AG04449 (cell line): Measurements from ENCODE around the gene SRSF5.
A peak's percentile ranks its signal among the peaks of the same experiment; 100 is the strongest.
"Not testable (repeated sequence)": the region's sequence is repeated elsewhere in the genome, so short reads cannot be mapped to it uniquely, and the experiment has no call there.

ENCODE experiments used
- CTCF ChIA-PET: fragments of 350-600 bp; formaldehyde crosslinking; extraction: SDS; loops from one replicate; lab custom pipeline; 2021; ENCODE audit warnings: antibody characterized with exemption; lab: Yijun Ruan, JAX
- POLR2A ChIA-PET: fragments of 400-600, 350-600 bp; formaldehyde crosslinking; extraction: SDS; loops from one replicate; lab custom pipeline; 2020; ENCODE audit warnings: antibody characterized with exemption, inconsistent platforms; lab: Yijun Ruan, JAX
- DNase-seq: peaks from one replicate; pipeline ENCODE4 v3.0.0-alpha.2; 2010; ENCODE audit warnings: low read depth, low spot score
- H3K4me3 ChIP-seq: 2 replicates; pipeline ENCODE4 v1.5.1; 2011; ENCODE audit warnings: low read depth, mild to moderate bottlenecking, control low read depth, low read length
- CTCF ChIP-seq: IDR thresholded peaks from one replicate; pipeline ENCODE4 v1.5.1; 2011; ENCODE audit warnings: mild to moderate bottlenecking, moderate library complexity, low read length, control low read depth, inconsistent platforms; ENCODE audit not compliant: insufficient read depth; ENCODE audit errors: missing control alignments

The SRSF5 gene

DNA sequence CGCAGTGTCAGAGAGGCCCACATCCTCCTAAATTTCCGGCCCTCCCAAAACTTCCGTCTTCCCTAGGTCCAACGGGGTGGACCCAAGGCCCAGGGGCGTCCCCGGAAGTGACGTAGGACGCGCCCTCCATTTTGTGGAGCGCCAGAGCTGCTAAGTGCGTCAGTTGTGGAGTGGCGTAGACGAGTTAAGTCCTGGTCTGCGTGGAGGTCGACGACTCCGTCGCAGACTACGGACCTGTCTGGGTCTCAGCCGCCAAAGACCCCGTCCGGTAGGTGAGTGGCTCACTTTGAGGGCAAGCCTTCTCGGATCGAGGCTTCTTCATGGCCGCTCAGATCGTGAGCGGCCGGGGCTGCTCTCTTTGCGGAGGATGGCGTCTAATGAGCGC lies at the start of gene SRSF5:
SRSF5 (plus strand) TSS at position 159 of the 385 bp plus-strand sequence. CDS start 1,015 bp downstream, outside the sequence.
- POLR2A ChIA-PET: interaction anchor here (0.6 to 2.3 kb wide), 10 partner anchors 10 to 209 kb away, joined by 3 to 7 read pairs (median 4); partner anchors contain the start of gene SUSD6
- CTCF ChIA-PET: interaction anchor here (1.4 to 1.5 kb wide), 2 partner anchors 11 to 182 kb away, joined by 4 to 6 read pairs; no protein-coding TSS in a partner anchor
- no peak for TF ChIP-seq CTCF
- peak; percentile 88 for DNase-seq
- peak within 1 kb of the TSS; percentile 99 for H3K4me3 ChIP-seq

GRCh38 chr14:69718614-69719013 lies 48.3 kb upstream of the SRSF5 start:
- ChIA-PET CTCF (interaction anchor here (0.8 to 7.1 kb wide), 9 partner anchors 8 to 183 kb away, joined by 3 to 72 read pairs (median 4); no protein-coding TSS in a partner anchor), POLR2A (interaction anchor here (0.6 kb wide), 1 partner anchor 111 kb away, joined by 4 read pairs; no protein-coding TSS in a partner anchor)

GRCh38 chr14:69719501-69719951 lies 47.4 kb upstream of the SRSF5 start:
- TF ChIP-seq CTCF: no peak
- DNase-seq: peak; percentile 90
- ChIA-PET POLR2A (no interaction called here), CTCF (interaction anchor here (0.7 to 7.1 kb wide), 9 partner anchors 8 to 184 kb away, joined by 3 to 72 read pairs (median 6); partner anchors contain the start of gene CCDC177)
- H3K4me3 ChIP-seq: no peak overlapping the region

More at GRCh38 chr14:69718614-69719013, 48.3 kb upstream of the SRSF5 start:
- not testable (repeated sequence) for H3K4me3 ChIP-seq, DNase-seq

DNA sequence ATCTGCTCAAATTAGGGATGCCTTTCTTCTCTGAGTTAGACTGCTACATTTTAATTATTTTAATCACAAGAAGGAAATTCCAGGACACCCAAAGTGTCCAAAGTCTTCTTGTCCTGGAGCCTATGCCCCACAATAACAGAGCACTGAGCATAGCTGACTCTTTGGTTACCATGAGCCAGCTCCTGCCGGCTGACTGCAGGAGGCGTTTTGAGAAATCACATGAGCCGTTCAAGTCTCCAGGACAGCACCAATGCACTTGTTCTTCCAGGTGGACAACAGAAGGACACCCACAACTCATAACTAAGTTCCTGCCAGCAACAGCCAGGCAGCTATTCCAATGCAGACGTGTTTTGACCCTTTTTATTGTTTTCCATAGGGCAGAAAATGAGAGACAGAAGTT lies 46.0 kb upstream of the SRSF5 start:
- H3K4me3 ChIP-seq: no peak overlapping the region
- POLR2A ChIA-PET: interaction anchor here (0.5 kb wide), 1 partner anchor 46 kb away, joined by 3 read pairs; the partner anchor contains the start of gene SRSF5
- TF ChIP-seq CTCF: no peak
- DNase-seq: no peak
- CTCF ChIA-PET: interaction anchor here (0.6 to 7.1 kb wide), 12 partner anchors 9 to 185 kb away, joined by 3 to 72 read pairs (median 4); partner anchors contain the start of gene CCDC177

- TF ChIP-seq CTCF: peak; percentile 98
- H3K4me3 ChIP-seq: peak overlapping the region; percentile 51
- DNase-seq: no peak
- CTCF ChIA-PET: interaction anchor here (0.6 to 7.8 kb wide), 48 partner anchors 8 to 198 kb away, joined by 3 to 210 read pairs (median 5); partner anchors contain the start of genes CCDC177 and SUSD6
- POLR2A ChIA-PET: interaction anchor here (0.6 kb wide), 1 partner anchor 142 kb away, joined by 3 read pairs; no protein-coding TSS in a partner anchor
Measured at GRCh38 chr14:69726761-69727511, 40.0 kb upstream of the SRSF5 start.

DNA sequence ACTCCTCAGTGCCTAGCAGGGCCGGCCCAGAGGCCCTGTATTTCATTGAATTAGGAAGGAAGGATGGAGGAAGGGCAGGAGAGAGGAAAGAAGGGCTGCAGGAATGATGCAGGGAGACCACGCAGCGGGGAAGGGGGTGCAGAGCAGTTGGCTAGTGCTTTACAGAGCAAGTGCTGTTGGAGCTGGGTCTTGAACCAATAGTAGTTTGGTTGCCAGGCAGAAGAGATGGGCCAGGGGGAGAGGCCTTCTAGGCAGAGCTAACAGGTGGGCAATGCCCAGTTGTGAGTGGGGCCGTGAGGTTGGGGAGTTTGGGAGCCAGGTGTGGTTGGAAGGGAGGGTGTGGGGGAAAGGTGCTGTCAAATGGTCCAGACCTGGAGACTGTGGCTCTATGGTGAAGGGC lies 39.1 kb upstream of the SRSF5 start:
- ChIA-PET POLR2A (no interaction called here), CTCF (interaction anchor here (0.8 to 7.8 kb wide), 28 partner anchors 9 to 199 kb away, joined by 3 to 210 read pairs (median 6); partner anchors contain the start of gene CCDC177)
- H3K4me3 ChIP-seq: no peak overlapping the region
- DNase-seq: no peak
- no peak for TF ChIP-seq CTCF

- H3K4me3 ChIP-seq, POLR2A ChIA-PET, DNase-seq: not testable (repeated sequence)
- CTCF ChIA-PET: interaction anchor here (0.9 to 7.8 kb wide), 4 partner anchors 11 to 151 kb away, joined by 3 to 210 read pairs (median 4); no protein-coding TSS in a partner anchor
Measured at GRCh38 chr14:69731919-69732598, 34.9 kb upstream of the SRSF5 start.

DNA sequence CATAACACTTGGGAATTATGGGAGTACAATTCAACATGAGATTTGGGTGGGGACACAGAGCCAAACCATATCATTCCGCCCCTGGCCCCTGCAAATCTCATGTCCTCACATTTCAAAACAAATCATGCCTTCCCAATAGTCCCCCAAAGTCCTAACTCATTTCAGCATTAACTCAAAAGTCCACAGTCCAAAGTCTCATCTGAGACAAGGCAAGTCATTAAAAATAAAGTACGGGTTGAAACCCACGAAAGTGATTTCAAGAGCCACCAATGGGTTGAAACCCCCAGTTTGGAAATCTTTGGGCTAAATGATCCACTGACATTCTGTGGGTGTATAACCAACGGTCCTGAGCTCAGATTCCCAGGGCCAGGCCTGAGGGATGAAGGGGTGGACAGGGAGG lies 30.5 kb upstream of the SRSF5 start:
- POLR2A ChIA-PET, H3K4me3 ChIP-seq, DNase-seq: not testable (repeated sequence)
- CTCF ChIA-PET: interaction anchor here (2.0 to 2.3 kb wide), 2 partner anchors 9 to 152 kb away, joined by 7 to 16 read pairs; no protein-coding TSS in a partner anchor
